Adipocyte (in vitro differentiated cells): ENCODE results near the gene TNFRSF18.
A peak's percentile ranks its signal among the peaks of the same experiment; 100 is the strongest.

ENCODE experiments used
- DNase-seq: peaks from one replicate; pipeline ENCODE4 v3.0.0-alpha.2; 2015; ENCODE audit warnings: low read depth
- H3K27me3 ChIP-seq: replicated peaks from 2 replicates; pipeline ENCODE4 v1.7.0; 2013; ENCODE audit warnings: mild to moderate bottlenecking, low read length, moderate library complexity; ENCODE audit not compliant: control insufficient read depth, insufficient read depth
- H3K36me3 ChIP-seq: 2 replicates; pipeline ENCODE4 v1.7.0; 2013; ENCODE audit warnings: low read length, mild to moderate bottlenecking, moderate library complexity; ENCODE audit not compliant: control insufficient read depth, insufficient read depth, severe bottlenecking
- H3K4me1 ChIP-seq: 2 replicates; pipeline ENCODE4 v1.7.0; 2013; ENCODE audit warnings: mild to moderate bottlenecking, low read length, moderate library complexity; ENCODE audit not compliant: control insufficient read depth, insufficient read depth
- H3K4me3 ChIP-seq: 2 replicates; pipeline ENCODE4 v1.7.0; 2013; ENCODE audit warnings: mild to moderate bottlenecking, low read length, moderate library complexity
- H3K9ac ChIP-seq: 2 replicates; pipeline ENCODE4 v1.7.0; 2013; ENCODE audit warnings: mild to moderate bottlenecking, low read length, moderate library complexity
- H3K9me3 ChIP-seq: 2 replicates; pipeline ENCODE4 v1.7.0; 2013; ENCODE audit warnings: mild to moderate bottlenecking, low read length, moderate library complexity; ENCODE audit not compliant: control insufficient read depth

The TNFRSF18 gene

DNA sequence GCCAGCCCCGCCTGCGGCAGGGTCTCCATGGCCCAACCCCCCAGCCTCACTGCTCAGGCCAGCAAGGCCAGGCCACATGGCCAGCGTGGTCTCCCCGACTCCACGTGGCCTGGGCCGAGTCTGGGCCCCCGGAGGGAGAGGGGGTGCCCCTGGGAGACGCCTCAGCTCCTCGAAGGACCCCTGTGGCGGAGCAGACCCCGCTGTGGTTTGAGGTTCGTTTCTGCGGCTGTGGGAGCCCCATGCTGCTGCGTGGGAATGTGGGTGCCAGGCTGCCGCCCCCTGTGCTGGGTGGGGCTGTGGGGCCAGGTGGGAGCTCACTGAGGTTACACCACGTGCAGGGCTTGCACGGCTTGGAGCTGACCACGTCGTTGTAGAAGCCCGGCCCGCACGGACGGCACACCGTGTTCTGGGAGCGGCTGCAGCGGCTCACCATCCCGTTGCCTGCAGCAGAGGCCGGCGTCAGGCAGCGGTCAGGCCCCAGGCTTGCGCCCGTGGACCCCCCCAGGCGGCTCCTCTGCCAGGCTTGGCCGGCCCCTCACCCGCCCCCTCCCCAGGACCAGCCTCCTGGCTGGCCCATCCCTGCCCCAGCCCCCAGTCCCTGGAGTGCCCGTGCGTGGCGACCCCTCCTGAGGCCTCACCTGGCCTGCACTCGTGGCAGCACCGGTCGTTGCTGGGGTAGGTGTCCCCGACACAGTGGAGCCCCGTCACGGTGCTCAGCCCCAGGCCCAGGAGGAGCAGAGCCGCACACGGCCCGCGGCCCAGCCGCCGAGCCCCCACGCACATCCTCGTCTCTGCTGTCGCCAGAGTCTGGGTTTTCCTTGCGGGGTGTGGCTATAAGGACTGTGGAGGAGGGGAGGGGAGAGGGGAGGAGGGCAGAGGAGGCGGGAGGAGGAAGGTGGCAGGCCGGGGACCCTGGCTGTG lies 7.2 kb upstream of the TNFRSF18 start, which contains the start of gene TNFRSF4:
TSS of gene TNFRSF4 (minus strand) at position 809 of the 921 bp plus-strand sequence. CDS start at position 783, 26 bp downstream.
- H3K4me3 ChIP-seq = no peak within 1 kb of the TSS
- no peak for DNase-seq
- H3K9ac ChIP-seq = no peak within 1 kb of the TSS
- H3K27me3 ChIP-seq = no peaks in the 10 kb centered on the region
- H3K36me3 ChIP-seq = peaks cover 20% of the 10 kb centered on the region
- H3K9me3 ChIP-seq = no peaks in the 10 kb centered on the region
- no peaks in the 10 kb centered on the region for H3K4me1 ChIP-seq

DNA sequence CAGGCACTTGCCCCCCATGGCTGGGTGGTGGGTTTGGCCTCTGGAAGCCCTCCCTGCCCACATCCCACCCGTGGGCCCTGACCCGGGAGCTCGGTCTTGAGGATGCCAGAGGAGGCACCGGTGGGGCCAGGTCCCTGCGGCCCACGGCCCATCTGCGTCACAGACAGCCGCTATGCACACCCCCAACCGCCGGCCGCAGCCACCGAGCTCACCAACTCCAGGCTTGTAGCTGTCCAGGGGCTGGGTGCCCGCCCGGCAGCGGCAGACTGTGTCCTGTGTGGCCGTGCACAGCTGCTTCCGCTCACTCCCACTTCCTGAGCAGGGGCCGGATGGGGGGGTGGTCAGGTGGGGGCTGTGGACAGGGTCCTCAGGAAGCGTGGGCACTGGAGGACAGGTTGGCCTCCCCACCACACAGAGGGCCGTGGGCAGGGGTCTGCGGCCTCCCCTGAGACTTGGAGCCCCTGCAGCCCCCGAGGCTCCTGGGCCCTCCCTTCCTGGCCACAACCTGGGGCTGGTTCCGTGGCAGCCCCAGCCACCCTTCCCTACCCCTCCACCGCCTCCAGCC lies 6.5 kb upstream of the TNFRSF18 start:
- no peak for DNase-seq

DNA sequence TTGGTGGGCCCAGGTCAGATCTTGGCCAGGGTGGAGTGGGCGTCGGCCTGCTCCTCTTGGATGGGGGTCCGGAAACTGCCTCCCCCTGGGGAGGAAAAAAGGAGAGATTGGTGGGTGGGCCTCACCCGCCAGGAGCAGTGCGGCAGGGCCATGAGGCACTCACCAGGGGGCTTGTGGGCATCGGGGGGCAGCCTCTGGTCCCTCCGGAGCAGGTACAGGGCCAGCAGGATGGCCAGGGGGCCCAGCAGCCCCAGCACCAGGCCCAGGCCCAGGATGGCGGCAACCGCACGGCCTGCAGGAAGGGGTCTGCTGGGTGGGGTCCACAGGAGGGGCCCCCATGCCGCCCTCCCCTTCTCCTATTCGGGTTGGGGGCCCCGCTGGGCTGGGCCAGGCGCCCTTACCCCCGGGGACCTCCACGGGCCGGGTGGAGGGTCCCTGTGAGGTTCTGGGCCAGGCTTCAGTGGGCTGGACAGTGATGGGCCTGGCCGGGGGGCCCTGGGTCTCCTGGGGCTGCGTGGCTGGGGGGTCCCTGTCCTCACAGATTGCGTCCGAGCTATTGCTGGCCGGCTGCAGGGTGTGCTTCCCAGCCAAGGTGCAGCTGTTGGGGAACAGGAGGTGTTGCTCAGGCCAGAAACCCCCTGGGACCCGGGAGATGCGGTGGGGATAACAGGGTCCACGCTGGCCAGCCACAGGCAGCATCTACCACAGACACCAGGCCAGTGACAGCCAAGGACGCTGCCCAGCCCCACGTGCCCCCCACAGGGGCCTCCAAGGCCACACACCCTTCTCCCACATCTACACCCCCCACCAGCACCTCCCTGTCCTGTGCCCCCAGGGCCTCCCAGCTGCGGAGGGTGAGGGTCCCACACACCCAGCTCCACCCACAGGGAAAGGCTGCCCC lies 5.4 kb upstream of the TNFRSF18 start:
- H3K9ac ChIP-seq = no peak overlapping the region
- H3K4me1 ChIP-seq = peaks cover 5% of the 10 kb centered on the region
- H3K36me3 ChIP-seq = peaks cover 5% of the 10 kb centered on the region
- no peak overlapping the region for H3K4me3 ChIP-seq
- H3K27me3 ChIP-seq = peaks cover under 1% of the 10 kb centered on the region
- H3K9me3 ChIP-seq = no peaks in the 10 kb centered on the region
- no peak for DNase-seq

More for the DNA sequence above, 6.5 kb upstream of the TNFRSF18 start:
- H3K4me1 ChIP-seq = peaks cover 5% of the 10 kb centered on the region
- no peak overlapping the region for H3K9ac ChIP-seq
- H3K9me3 ChIP-seq = no peaks in the 10 kb centered on the region
- no peak overlapping the region for H3K4me3 ChIP-seq
- peaks cover 13% of the 10 kb centered on the region for H3K36me3 ChIP-seq
- no peaks in the 10 kb centered on the region for H3K27me3 ChIP-seq

DNA sequence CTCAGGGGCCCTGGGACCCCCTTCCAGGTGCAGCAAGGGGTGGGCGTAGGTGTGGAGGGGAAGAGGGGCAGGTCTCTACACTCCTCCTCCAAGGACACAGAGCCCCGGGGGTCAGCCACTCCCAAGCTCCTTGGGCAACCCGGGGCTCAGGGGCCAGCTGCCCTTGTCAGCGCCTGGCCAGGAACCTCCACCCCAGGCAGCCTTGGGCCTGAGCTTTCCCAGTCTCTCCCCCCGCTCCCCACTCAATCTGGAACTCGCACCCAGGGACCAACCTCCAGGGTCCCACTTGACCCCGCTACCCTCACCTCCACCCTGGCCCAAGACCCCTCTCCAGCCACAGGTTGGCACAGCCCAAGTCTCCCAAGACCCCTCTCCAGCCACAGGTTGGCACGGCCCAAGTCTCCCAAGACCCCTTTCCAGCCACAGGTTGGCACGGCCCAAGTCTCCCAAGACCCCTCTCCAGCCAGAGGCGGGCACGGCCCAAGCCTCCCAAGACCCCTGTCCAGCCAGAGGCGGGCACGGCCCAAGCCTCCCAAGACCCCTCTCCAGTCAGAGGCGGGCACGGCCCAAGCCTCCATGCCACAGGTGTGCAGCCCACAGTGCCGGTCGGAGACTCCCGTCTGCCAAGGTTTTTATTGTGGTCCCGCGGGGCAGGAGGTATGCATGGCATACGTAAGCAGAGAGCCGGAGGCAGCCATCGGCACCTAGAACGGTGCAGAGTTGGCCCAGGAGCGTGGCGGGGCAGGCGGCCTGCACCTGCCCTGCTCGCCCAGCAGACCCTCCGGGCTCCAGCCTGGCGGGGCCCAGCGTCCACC lies 4.5 kb upstream of the TNFRSF18 start:
- H3K36me3 ChIP-seq = no peaks in the 10 kb centered on the region
- DNase-seq = no peak

DNA sequence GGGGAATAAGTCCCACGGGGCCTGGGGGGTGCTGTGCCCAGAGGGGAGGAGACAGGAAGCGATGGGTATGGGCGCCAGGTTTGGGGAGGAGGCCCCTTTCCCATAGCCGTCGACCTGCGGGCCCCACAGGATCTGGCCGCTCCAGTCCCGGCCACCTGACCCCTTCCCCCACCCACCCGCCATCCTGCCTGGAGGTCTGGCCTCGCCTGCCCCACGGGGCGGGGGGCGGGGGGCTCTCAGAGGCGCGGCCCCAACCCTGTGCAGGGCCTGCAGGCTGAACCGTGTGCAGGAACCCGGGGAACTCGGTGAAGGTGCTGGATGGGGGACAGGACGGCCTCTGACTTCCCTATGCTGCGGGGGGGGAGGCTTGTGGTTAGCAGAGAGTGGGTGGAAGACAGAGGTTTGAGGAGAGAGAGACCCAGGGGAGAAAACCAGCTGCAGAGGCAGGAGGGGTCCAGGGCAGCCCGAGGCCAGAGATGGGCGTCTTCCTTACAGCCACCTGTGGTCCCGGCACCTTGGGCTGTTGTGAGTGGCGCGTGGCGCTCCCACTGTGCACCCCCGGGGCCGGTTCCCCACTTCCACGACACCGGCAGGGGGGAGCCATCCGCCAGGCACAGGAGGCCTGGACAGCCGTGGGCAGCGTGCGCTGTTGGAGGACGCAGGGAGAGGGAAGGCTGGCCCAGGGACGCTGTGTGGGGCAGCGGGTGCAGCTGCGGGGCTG lies 2.5 kb upstream of the TNFRSF18 start:
- Histone ChIP-seq H3K9me3 (no peaks in the 10 kb centered on the region), H3K9ac (no peak overlapping the region), H3K4me3 (peak overlapping the region; percentile 64), H3K36me3 (no peaks in the 10 kb centered on the region), H3K27me3 (peaks cover 20% of the 10 kb centered on the region), H3K4me1 (peaks cover 5% of the 10 kb centered on the region)
- no peak for DNase-seq

More for the DNA sequence above, 4.5 kb upstream of the TNFRSF18 start:
- no peak overlapping the region for H3K9ac ChIP-seq
- no peaks in the 10 kb centered on the region for H3K9me3 ChIP-seq
- H3K4me1 ChIP-seq = peaks cover 5% of the 10 kb centered on the region
- no peak overlapping the region for H3K4me3 ChIP-seq
- H3K27me3 ChIP-seq = peaks cover 9% of the 10 kb centered on the region

DNA sequence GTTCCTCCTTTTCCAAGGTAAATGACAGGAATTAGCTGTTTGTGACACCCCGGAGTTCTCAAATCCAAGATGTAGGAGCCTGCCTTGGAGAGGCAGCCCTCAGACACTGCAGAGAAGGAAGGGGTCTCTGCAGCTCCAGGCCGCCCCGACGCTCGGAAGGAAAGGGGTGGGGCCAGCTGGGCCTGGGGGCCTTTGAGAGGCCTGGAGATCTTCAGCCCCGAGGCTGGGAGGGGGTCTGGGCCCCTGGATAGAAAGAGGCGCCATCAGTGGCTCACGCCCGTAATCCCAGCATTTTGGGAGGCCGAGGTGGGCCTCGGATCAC lies 1.1 kb upstream of the TNFRSF18 start:
- H3K4me3 ChIP-seq = no peak overlapping the region
- H3K27me3 ChIP-seq = peaks cover 20% of the 10 kb centered on the region
- no peak for DNase-seq
- no peak overlapping the region for H3K9ac ChIP-seq
- peaks cover 5% of the 10 kb centered on the region for H3K4me1 ChIP-seq
- no peaks in the 10 kb centered on the region for H3K36me3 ChIP-seq
- H3K9me3 ChIP-seq = no peaks in the 10 kb centered on the region

DNA sequence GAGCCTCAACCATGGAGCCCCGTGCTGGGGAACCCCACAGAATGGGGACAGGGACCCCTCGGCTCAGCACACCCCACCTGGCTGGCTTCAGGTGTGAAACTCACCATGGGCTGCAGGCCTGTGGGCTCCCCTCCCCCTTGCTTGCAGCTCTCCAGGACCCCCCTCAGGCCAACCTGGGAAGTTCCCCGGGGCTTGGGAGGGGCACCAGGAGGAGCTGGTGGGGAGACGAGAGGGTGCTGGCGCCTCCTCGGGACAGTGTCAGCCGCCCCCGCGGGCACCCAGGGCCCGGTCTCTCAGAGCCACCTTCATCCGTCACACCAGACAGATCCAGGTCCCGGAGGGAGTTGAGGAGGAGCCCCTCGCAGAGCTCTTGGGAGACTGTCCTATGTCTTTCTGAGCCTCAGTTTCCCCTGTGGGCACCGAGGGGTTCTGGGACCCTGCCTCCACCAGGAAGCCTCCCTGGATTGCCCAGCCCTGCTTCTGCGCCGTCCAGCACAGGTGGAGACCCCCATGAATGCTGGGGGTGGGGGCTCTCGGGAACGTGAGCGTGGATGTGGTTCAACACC lies 657 bp upstream of the TNFRSF18 start:
- Histone ChIP-seq H3K4me1 (peaks cover 5% of the 10 kb centered on the region), H3K36me3 (no peaks in the 10 kb centered on the region), H3K9ac (no peak overlapping the region), H3K4me3 (no peak overlapping the region), H3K27me3 (peaks cover 20% of the 10 kb centered on the region), H3K9me3 (no peaks in the 10 kb centered on the region)
- DNase-seq = no peak

DNA sequence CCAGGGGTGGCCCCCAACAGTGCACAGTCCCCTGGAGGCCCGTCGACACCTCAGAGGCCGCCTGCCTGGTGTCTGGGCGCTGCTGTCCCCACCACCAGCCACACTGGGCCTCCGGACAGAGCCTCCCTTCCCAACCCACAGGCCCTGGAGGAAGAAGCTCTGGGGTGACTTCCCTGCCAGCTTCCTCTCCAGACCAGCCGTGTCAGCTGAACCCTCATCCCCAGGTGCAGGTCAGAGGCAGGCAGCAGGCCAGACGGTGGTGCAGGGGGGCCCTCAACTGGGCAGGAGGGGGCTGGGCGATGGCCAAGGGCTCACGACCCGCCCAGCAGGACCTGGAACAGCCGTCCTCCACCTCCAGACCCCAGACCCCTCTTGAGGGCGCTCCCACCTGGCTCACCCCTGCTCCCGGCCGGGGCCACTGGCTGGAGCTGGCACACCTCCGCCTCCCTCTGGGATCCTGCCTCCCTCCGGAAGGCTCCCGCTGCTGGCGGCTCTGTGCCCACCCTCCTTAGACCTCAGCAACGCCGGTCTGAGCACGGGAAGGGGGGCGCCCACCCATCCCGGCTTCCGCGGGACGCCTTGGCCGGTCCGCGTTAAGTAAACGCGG lies 520 bp downstream of the TNFRSF18 start:
- Histone ChIP-seq H3K27me3 (peaks cover 20% of the 10 kb centered on the region), H3K9me3 (no peaks in the 10 kb centered on the region), H3K4me3 (no peak overlapping the region), H3K9ac (no peak overlapping the region), H3K36me3 (no peaks in the 10 kb centered on the region), H3K4me1 (peaks cover 5% of the 10 kb centered on the region)
- no peak for DNase-seq

DNA sequence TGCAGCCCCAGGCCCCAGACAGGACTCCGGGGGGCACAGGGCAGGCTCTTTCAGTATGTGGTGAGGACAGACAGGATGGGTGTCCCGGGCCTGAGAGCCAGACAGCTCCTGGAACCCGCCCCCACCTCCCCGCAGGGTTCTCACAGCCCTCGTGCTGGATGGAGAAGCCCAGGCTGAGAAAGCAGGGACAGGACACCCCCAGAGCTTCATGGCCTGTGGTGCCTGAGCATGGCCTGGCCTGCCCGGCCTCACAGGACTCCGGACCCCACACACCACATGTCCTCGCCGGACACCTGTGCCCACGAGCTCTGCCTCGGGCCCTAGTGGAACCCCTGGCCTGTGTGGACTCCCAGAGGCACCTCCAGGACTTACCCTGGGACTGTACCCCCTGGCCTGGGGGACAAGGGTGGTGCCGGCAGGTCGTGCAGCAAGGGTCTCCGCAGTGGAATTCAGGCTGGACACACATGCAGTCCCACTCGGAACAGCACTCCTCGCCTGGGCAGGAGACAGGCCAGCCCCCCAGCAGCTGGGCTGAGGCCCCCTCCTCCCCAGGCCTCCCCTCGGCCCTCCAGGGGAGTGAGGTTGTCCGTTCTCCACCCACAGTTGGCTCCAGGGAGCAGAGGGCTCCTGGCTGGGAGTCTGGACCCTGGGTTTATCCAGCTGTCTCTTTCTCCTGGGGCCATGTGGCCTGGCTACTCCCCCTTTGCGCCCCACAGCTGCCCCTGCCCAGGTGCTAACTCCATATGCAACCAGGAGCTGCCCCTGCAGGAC lies 1.2 kb downstream of the TNFRSF18 start:
- Histone ChIP-seq H3K4me3 (no peak overlapping the region), H3K9me3 (no peaks in the 10 kb centered on the region), H3K4me1 (peaks cover 5% of the 10 kb centered on the region), H3K27me3 (peaks cover 20% of the 10 kb centered on the region), H3K9ac (no peak overlapping the region), H3K36me3 (no peaks in the 10 kb centered on the region)
- no peak for DNase-seq
